HepG2 (cell line): ENCODE measurements around the gene PAIP2. TPM values are rescaled to one million over a fixed set of nuclear protein-coding genes. Genes with fewer than 3 reads are reported as not detected.

ENCODE experiments used
- ARNT ChIP-seq: fragments of 450-650 bp; IDR thresholded peaks from 2 replicates; pipeline ENCODE4 v1.6.1; 2017
- ASH2L ChIP-seq: fragments of 300-600, 200-600 bp; sonication (generic); IDR thresholded peaks from 2 replicates; pipeline ENCODE4 v1.7.0; 2017; ENCODE audit warnings: low read depth, mild to moderate bottlenecking, moderate library complexity, mixed read lengths, low read length; ENCODE audit not compliant: insufficient read length
- ETV6 ChIP-seq: sonication (generic); formaldehyde crosslinking; conservative IDR thresholded peaks from 2 replicates; pipeline ENCODE4 v1.4.0; 2020; ENCODE audit warnings: missing genetic modification reagents
- FOXC1 ChIP-seq: sonication (generic); formaldehyde crosslinking; IDR thresholded peaks from 2 replicates; pipeline ENCODE4 v1.8.0; 2022; ENCODE audit warnings: mild to moderate bottlenecking, missing genetic modification reagents, borderline replicate concordance
- HCFC1 ChIP-seq: fragments of 150-350 bp; IDR thresholded peaks from 2 replicates; pipeline ENCODE4 v1.6.1; 2014; ENCODE audit warnings: low read depth, low read length
- HDAC1 ChIP-seq: sonication (generic); formaldehyde crosslinking; IDR thresholded peaks from 2 replicates; pipeline ENCODE4 v1.5.1; 2020; ENCODE audit warnings: mild to moderate bottlenecking, missing genetic modification reagents
- HNRNPUL1 ChIP-seq: fragments of 200-400 bp; formaldehyde crosslinking; IDR thresholded peaks from 2 replicates; pipeline ENCODE4 v1.6.1; 2017; ENCODE audit warnings: low read depth, mild to moderate bottlenecking, low read length, moderate library complexity
- HOXA9 ChIP-seq: sonication (generic); formaldehyde crosslinking; IDR thresholded peaks from 2 replicates; pipeline ENCODE4 v1.8.1; 2022; ENCODE audit warnings: missing genetic modification reagents, mild to moderate bottlenecking, moderate library complexity, borderline replicate concordance
- PBX2 ChIP-seq: IDR thresholded peaks from 2 replicates; pipeline ENCODE4 v1.6.1; 2016; ENCODE audit warnings: control low read depth
- PLRG1 ChIP-seq: fragments of 450-650 bp; conservative IDR thresholded peaks from 2 replicates; pipeline ENCODE4 v1.6.1; 2016
- SOX13 ChIP-seq, 3 experiments: fragments of 450-650 bp in 1 of 3; sonication (generic) in 1 of 3; formaldehyde crosslinking in 1 of 3; IDR thresholded peaks in 2 of 3; conservative IDR thresholded peaks in 1 of 3; 2 replicates each; pipeline versions ENCODE4 v1.5.0 to v1.6.1; 2016 to 2020; ENCODE audit warnings: antibody characterized with exemption in 1 of 3, mild to moderate bottlenecking in 1 of 3, missing compliant biosample characterization in 1 of 3, missing genetic modification reagents in 1 of 3, moderate library complexity in 1 of 3
- SP140L ChIP-seq: sonication (generic); formaldehyde crosslinking; IDR thresholded peaks from 2 replicates; pipeline ENCODE4 v1.4.0; 2020; ENCODE audit warnings: missing genetic modification reagents, borderline replicate concordance
- YY1 ChIP-seq: IDR thresholded peaks from 2 replicates; pipeline ENCODE4 v1.6.1; 2011; ENCODE audit warnings: low read length, low read depth, moderate library complexity, mild to moderate bottlenecking; ENCODE audit not compliant: insufficient read depth, insufficient replicate concordance
- ZNF124 ChIP-seq: sonication (generic); formaldehyde crosslinking; IDR thresholded peaks from 2 replicates; pipeline ENCODE4 v1.4.0; 2020; ENCODE audit warnings: missing genetic modification reagents
- ZNF180 ChIP-seq: sonication (generic); formaldehyde crosslinking; IDR thresholded peaks from 2 replicates; pipeline ENCODE4 v1.4.0; 2020; ENCODE audit warnings: low read depth, missing genetic modification reagents, borderline replicate concordance
- ZNF207 ChIP-seq: fragments of 450-650 bp; IDR thresholded peaks from 2 replicates; pipeline ENCODE4 v1.6.1; 2016; ENCODE audit warnings: antibody characterized with exemption, borderline replicate concordance
- polyA plus RNA-seq, 8 experiments: library from polyadenylated mRNA; depleted of rRNA in 3 of 8; stranded (reverse) in 7 of 8; unstranded in 1 of 8; fragments of >200 nt; fragmentation: Illumina TruSeq in 4 of 8; extraction: Trizol in 4 of 8; gene quantifications; 2 replicates each; pipeline versions ENCODE4 v1.2.1 to v1.2.3, GENCODE V29; 2011 to 2016; ENCODE audit warnings: low read depth in 4 of 8, missing spikeins in 1 of 8, mixed read lengths in 1 of 8; ENCODE audit not compliant: insufficient read depth in 1 of 8
- total RNA-seq, 5 experiments: library from RNA; depleted of rRNA; stranded (reverse); fragments of >200 nt; fragmentation: Illumina TruSeq; extraction: Trizol; gene quantifications; 2 replicates each; pipeline ENCODE4 v1.2.3, GENCODE V29; 2016; ENCODE audit warnings: low read depth in 1 of 5
- TF ChIP-seq, protein P1 (sequence below): sonication (generic); formaldehyde crosslinking; IDR thresholded peaks from 2 replicates; pipeline ENCODE4 v1.5.1; 2020; ENCODE audit warnings: missing genetic modification reagents, mild to moderate bottlenecking, borderline replicate concordance
- TF ChIP-seq, protein P2 (sequence below): sonication (generic); formaldehyde crosslinking; IDR thresholded peaks from 2 replicates; pipeline ENCODE4 v1.8.1; 2022; ENCODE audit warnings: low read depth, mild to moderate bottlenecking, missing genetic modification reagents
- TF ChIP-seq, protein P3 (sequence below): sonication (generic); formaldehyde crosslinking; IDR thresholded peaks from 2 replicates; pipeline ENCODE4 v1.4.0; 2020; ENCODE audit warnings: missing genetic modification reagents

The PAIP2 gene
- total and polyA plus RNA-seq, 2 of the 13 experiments (the other 11 are each of a cell fraction or from before 2014, with no cell fraction given) = 61.5 to 76.3 TPM

DNA sequence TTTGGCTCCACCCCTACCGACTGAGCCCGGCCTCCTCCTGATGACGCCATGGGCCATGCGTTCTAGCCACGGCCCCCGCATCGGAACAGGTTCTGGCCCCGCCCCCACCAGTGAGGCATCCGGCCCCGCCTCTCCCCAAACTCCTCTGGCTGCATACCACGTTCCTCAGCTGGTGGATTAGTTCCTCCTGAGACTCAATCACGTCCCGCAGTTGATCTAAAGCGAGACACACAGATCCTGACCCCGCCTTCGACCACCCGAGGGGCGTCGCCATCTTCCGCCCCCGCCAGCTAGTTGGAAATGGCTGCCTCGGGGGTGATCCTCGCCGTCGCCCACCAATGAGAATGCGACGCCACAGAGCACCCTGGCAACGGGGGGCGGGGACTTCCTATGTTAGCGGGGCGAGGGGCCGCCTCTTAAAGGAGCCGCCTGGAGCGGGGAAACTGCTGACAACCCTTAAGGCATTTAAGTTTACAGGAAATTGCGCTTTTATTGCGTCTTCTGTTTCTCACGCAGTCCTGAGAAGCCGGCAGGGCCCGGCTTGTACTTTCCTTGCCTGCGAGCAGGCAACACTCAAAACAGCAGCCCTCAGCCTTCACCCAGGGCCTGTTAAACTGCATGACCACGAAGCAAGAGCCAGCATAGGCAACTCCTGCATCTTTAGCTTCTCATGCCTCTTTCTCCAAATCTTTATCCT, 62.3 kb downstream of the PAIP2 start, which contains the start of gene SPATA24 (continued):
- peak; percentile 95 for TF ChIP-seq YY1
- no peak for TF ChIP-seq SP140L (CRISPR knock-in tag)
- TF ChIP-seq, protein P1, sequence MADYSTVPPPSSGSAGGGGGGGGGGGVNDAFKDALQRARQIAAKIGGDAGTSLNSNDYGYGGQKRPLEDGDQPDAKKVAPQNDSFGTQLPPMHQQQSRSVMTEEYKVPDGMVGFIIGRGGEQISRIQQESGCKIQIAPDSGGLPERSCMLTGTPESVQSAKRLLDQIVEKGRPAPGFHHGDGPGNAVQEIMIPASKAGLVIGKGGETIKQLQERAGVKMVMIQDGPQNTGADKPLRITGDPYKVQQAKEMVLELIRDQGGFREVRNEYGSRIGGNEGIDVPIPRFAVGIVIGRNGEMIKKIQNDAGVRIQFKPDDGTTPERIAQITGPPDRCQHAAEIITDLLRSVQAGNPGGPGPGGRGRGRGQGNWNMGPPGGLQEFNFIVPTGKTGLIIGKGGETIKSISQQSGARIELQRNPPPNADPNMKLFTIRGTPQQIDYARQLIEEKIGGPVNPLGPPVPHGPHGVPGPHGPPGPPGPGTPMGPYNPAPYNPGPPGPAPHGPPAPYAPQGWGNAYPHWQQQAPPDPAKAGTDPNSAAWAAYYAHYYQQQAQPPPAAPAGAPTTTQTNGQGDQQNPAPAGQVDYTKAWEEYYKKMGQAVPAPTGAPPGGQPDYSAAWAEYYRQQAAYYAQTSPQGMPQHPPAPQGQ (CRISPR knock-in tag) = no peak
- no peak for TF ChIP-seq PBX2
- TF ChIP-seq, protein P2, sequence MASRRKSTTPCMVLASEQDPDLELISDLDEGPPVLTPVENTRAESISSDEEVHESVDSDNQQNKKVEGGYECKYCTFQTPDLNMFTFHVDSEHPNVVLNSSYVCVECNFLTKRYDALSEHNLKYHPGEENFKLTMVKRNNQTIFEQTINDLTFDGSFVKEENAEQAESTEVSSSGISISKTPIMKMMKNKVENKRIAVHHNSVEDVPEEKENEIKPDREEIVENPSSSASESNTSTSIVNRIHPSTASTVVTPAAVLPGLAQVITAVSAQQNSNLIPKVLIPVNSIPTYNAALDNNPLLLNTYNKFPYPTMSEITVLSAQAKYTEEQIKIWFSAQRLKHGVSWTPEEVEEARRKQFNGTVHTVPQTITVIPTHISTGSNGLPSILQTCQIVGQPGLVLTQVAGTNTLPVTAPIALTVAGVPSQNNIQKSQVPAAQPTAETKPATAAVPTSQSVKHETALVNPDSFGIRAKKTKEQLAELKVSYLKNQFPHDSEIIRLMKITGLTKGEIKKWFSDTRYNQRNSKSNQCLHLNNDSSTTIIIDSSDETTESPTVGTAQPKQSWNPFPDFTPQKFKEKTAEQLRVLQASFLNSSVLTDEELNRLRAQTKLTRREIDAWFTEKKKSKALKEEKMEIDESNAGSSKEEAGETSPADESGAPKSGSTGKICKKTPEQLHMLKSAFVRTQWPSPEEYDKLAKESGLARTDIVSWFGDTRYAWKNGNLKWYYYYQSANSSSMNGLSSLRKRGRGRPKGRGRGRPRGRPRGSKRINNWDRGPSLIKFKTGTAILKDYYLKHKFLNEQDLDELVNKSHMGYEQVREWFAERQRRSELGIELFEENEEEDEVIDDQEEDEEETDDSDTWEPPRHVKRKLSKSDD (CRISPR knock-in tag) = peak; percentile 74; the same call in 1 of the 2 replicates
- TF ChIP-seq HNRNPUL1 = no peak
- no peak for TF ChIP-seq SOX13 (IDR thresholded peaks at IDR 0.05)
- TF ChIP-seq SOX13 (CRISPR knock-in tag; conservative IDR thresholded peaks at IDR 0.05 in 1 of 2, IDR thresholded peaks at IDR 0.05 in 1 of 2) = no peak
- TF ChIP-seq HOXA9 (CRISPR knock-in tag) = no peak
- no peak; the same call in 1 of the 2 replicates for TF ChIP-seq HCFC1
- no peak for TF ChIP-seq ZNF207
- TF ChIP-seq PLRG1 = no peak
- TF ChIP-seq ZNF180 (CRISPR knock-in tag) = no peak
- no peak for TF ChIP-seq ZNF124
- no peak for TF ChIP-seq ETV6 (CRISPR knock-in tag)
- no peak for TF ChIP-seq ARNT
- TF ChIP-seq, protein P3, sequence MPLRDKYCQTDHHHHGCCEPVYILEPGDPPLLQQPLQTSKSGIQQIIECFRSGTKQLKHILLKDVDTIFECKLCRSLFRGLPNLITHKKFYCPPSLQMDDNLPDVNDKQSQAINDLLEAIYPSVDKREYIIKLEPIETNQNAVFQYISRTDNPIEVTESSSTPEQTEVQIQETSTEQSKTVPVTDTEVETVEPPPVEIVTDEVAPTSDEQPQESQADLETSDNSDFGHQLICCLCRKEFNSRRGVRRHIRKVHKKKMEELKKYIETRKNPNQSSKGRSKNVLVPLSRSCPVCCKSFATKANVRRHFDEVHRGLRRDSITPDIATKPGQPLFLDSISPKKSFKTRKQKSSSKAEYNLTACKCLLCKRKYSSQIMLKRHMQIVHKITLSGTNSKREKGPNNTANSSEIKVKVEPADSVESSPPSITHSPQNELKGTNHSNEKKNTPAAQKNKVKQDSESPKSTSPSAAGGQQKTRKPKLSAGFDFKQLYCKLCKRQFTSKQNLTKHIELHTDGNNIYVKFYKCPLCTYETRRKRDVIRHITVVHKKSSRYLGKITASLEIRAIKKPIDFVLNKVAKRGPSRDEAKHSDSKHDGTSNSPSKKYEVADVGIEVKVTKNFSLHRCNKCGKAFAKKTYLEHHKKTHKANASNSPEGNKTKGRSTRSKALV = 0 out of 2 replicates have a peak, but pooled peaks have one; percentile 26
- TF ChIP-seq HDAC1 (CRISPR knock-in tag) = peak; percentile 69
- peak; percentile 70; the same call in 1 of the 2 replicates for TF ChIP-seq FOXC1 (CRISPR knock-in tag)
- peak; percentile 77 for TF ChIP-seq ASH2L
